K562 (cell line): Measurements from ENCODE around the gene SPINT4. TPM values are rescaled to one million over a fixed set of nuclear protein-coding genes. Genes with fewer than 3 reads are reported as not detected.

ENCODE experiments used
- C11orf30 ChIP-seq: fragments of 450-650 bp; IDR thresholded peaks from 2 replicates; pipeline ENCODE4 v1.6.1; 2016; ENCODE audit warnings: low read depth, mild to moderate bottlenecking
- CC2D1A ChIP-seq: fragments of 450-650 bp; IDR thresholded peaks from 2 replicates; pipeline ENCODE4 v1.6.1; 2017; ENCODE audit warnings: mild to moderate bottlenecking
- CHD2 ChIP-seq: IDR thresholded peaks from 2 replicates; pipeline ENCODE4 v1.6.1; 2011; ENCODE audit warnings: low read depth, low read length
- CTBP1 ChIP-seq: fragments of 450-650 bp; IDR thresholded peaks from 2 replicates; pipeline ENCODE4 v1.6.1; 2016; ENCODE audit warnings: borderline replicate concordance
- DPF2 ChIP-seq: fragments of 450-650 bp; IDR thresholded peaks from 2 replicates; pipeline ENCODE4 v1.6.1; 2016
- ESRRA ChIP-seq: fragments of 450-650 bp; IDR thresholded peaks from 2 replicates; pipeline ENCODE4 v1.6.1; 2014; ENCODE audit warnings: low read depth, mild to moderate bottlenecking, moderate library complexity, borderline replicate concordance
- FOXK2 ChIP-seq, 2 experiments: fragments of 450-650 bp; IDR thresholded peaks in 1 of 2; conservative IDR thresholded peaks in 1 of 2; 2 replicates each; pipeline ENCODE4 v1.6.1; 2016; ENCODE audit warnings: low read depth in 2 of 2, mild to moderate bottlenecking in 1 of 2
- FOXM1 ChIP-seq, 2 experiments: fragments of 450-650 bp in 1 of 2; sonication (generic) in 1 of 2; formaldehyde crosslinking in 1 of 2; IDR thresholded peaks; 2 replicates each; pipeline versions ENCODE4 v1.6.1 to v1.9.0; 2017 to 2022; ENCODE audit warnings: low read depth in 2 of 2, mild to moderate bottlenecking in 2 of 2, missing genetic modification reagents in 1 of 2, moderate library complexity in 1 of 2
- HIVEP1 ChIP-seq: fragments of 250-450 bp; sonication (Bioruptor Pico); IDR thresholded peaks from 2 replicates; pipeline ENCODE4 v1.4.0; 2020; ENCODE audit warnings: mild to moderate bottlenecking
- JUN ChIP-seq, 2 experiments: sonication (generic) in 1 of 2; formaldehyde crosslinking in 1 of 2; IDR thresholded peaks; 2 replicates each; pipeline versions ENCODE4 v1.6.1 to v1.8.0; 2012 to 2022; ENCODE audit warnings: borderline replicate concordance in 2 of 2, mild to moderate bottlenecking in 2 of 2, improper control_type of control experiment in 1 of 2, low read depth in 1 of 2, low read length in 1 of 2, missing genetic modification reagents in 1 of 2
- KLF13 ChIP-seq: fragments of 450-650 bp; IDR thresholded peaks from 2 replicates; pipeline ENCODE4 v1.6.1; 2016; ENCODE audit warnings: missing genetic modification characterization, low read depth, mild to moderate bottlenecking, missing compliant biosample characterization, moderate library complexity, borderline replicate concordance
- L3MBTL2 ChIP-seq: fragments of 450-650 bp; IDR thresholded peaks from 2 replicates; pipeline ENCODE4 v1.6.1; 2016; ENCODE audit warnings: mild to moderate bottlenecking, moderate library complexity
- LCOR ChIP-seq: sonication (generic); formaldehyde crosslinking; IDR thresholded peaks from 2 replicates; pipeline ENCODE4 v1.8.0; 2022; ENCODE audit warnings: mild to moderate bottlenecking, missing genetic modification reagents
- LEF1 ChIP-seq: fragments of 450-650 bp; IDR thresholded peaks from 2 replicates; pipeline ENCODE4 v1.6.1; 2016; ENCODE audit warnings: mild to moderate bottlenecking
- MTA3 ChIP-seq: fragments of 450-650 bp; formaldehyde crosslinking; IDR thresholded peaks from 2 replicates; pipeline ENCODE4 v1.6.1; 2017; ENCODE audit warnings: mild to moderate bottlenecking, borderline replicate concordance
- NBN ChIP-seq: fragments of 450-650 bp; IDR thresholded peaks from 2 replicates; pipeline ENCODE4 v1.6.1; 2016; ENCODE audit warnings: low read depth, mild to moderate bottlenecking
- NCOR1 ChIP-seq: fragments of 450-650 bp; IDR thresholded peaks from 2 replicates; pipeline ENCODE4 v1.6.1; 2016; ENCODE audit warnings: mild to moderate bottlenecking, moderate library complexity
- POLR2AphosphoS5 ChIP-seq: IDR thresholded peaks from 2 replicates; pipeline ENCODE4 v1.6.1; 2011; ENCODE audit warnings: mild to moderate bottlenecking, low read depth, low read length, moderate library complexity; ENCODE audit not compliant: control insufficient read depth, insufficient read depth
- RBM22 ChIP-seq: fragments of 200-400 bp; formaldehyde crosslinking; IDR thresholded peaks from 2 replicates; pipeline ENCODE4 v1.6.1; 2018; ENCODE audit warnings: low read length, low read depth; ENCODE audit not compliant: poor library complexity, severe bottlenecking
- RFX7 ChIP-seq: fragments of 250-450 bp; sonication (Bioruptor Pico); IDR thresholded peaks from 2 replicates; pipeline ENCODE4 v1.5.1; 2021; ENCODE audit warnings: mild to moderate bottlenecking
- TOE1 ChIP-seq, 2 experiments: fragments of 450-650 bp in 1 of 2; sonication (generic) in 1 of 2; formaldehyde crosslinking in 1 of 2; IDR thresholded peaks; 2 replicates each; pipeline versions ENCODE4 v1.7.1 to v1.8.0; 2016 to 2022; ENCODE audit warnings: borderline replicate concordance in 2 of 2, mild to moderate bottlenecking in 2 of 2, antibody characterized with exemption in 1 of 2, inconsistent platforms in 1 of 2, low read depth in 1 of 2, missing genetic modification reagents in 1 of 2, moderate library complexity in 1 of 2
- XRCC5 ChIP-seq: fragments of 200-400 bp; formaldehyde crosslinking; IDR thresholded peaks from 2 replicates; pipeline ENCODE4 v1.6.1; 2017; ENCODE audit warnings: low read depth, mild to moderate bottlenecking, low read length
- ZC3H8 ChIP-seq: fragments of 450-650 bp; IDR thresholded peaks from 2 replicates; pipeline ENCODE4 v1.6.1; 2017
- ZKSCAN3 ChIP-seq: fragments of 250-450 bp; sonication (Bioruptor Pico); IDR thresholded peaks from 2 replicates; pipeline ENCODE4 v1.4.0; 2020
- ZNF316 ChIP-seq: fragments of 450-650 bp; IDR thresholded peaks from 2 replicates; pipeline ENCODE4 v1.6.1; 2016
- polyA plus RNA-seq, 8 experiments: library from polyadenylated mRNA; depleted of rRNA in 4 of 8; stranded (reverse) in 5 of 8; unstranded in 3 of 8; fragments of >200 nt; fragmentation: Nextera tagmentation in 2 of 8; fragmentation: Illumina TruSeq in 1 of 8; extraction: Ambion mirVana in 2 of 8; extraction: Trizol in 1 of 8; gene quantifications; 2 replicates each; pipeline versions ENCODE4 v1.2.1 to v1.2.3, GENCODE V29; 2011 to 2014; ENCODE audit warnings: inconsistent platforms in 1 of 8, missing spikeins in 1 of 8
- total RNA-seq, 7 experiments: library from RNA; depleted of rRNA in 6 of 7; stranded (reverse); fragments of >200 nt in 6 of 7; fragmentation: Illumina TruSeq in 2 of 7; extraction: Trizol in 2 of 7; gene quantifications; 2 replicates each; pipeline versions ENCODE4 v1.2.1 to v1.2.3, GENCODE V29; 2011 to 2021; ENCODE audit warnings: low replicate concordance in 1 of 7
- TF ChIP-seq, protein P1 (sequence below), 2 experiments: fragments of 450-650 bp in 1 of 2; sonication (generic) in 1 of 2; formaldehyde crosslinking in 1 of 2; IDR thresholded peaks in 1 of 2; conservative IDR thresholded peaks in 1 of 2; 2 replicates each; pipeline versions ENCODE4 v1.6.1 to v1.8.1; 2016 to 2023; ENCODE audit warnings: mild to moderate bottlenecking in 2 of 2, moderate library complexity in 2 of 2, inconsistent platforms in 1 of 2, missing genetic modification reagents in 1 of 2
- TF ChIP-seq, protein P2 (sequence below), 2 experiments: fragments of 250-450 bp in 1 of 2; fragments of 450-650 bp in 1 of 2; sonication (Bioruptor Pico) in 1 of 2; IDR thresholded peaks; 2 replicates each; pipeline versions ENCODE4 v1.6.1 to v1.8.0; 2016 to 2021; ENCODE audit warnings: mild to moderate bottlenecking in 2 of 2, moderate library complexity in 2 of 2, missing compliant biosample characterization in 1 of 2, missing genetic modification characterization in 1 of 2

Gene SPINT4
- total and polyA plus RNA-seq, 9 of the 15 experiments (the other 6 are each of a cell fraction or from before 2014, with no cell fraction given), result not detected

DNA sequence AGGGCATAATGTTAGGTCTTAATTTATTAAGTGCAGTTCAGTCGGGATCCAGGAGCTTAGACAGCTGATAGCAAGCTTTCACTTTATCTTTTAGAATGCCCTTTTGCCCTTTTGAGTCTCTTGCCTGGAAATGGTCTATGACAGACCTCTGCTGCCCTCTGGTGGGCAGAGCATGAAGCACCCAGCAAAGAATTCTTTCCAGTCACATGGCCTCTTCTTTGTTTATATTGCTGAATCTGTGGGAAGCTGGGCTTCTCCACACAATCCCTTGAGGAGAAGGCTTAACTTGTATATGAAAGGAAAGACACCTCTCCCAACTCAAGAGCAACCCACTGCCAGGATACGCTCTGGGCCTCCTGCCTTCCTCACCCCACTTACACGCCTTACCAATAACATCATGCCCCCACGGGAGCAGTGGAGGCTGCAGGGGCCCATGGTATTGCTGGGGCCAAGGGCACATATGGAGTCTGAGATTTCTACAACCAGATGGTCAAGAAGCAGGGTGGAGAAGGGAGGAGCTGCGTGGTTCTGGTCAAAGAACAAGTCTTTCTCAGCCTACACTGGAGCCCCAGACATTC is 49.1 kb downstream of the SPINT4 start (continued):
- TF ChIP-seq C11orf30, result no peak
- TF ChIP-seq LCOR (CRISPR knock-in tag), result no peak; the same call in 1 of the 2 replicates
- TF ChIP-seq NCOR1, result no peak
- TF ChIP-seq CTBP1, result peak; percentile 30; the same call in 1 of the 2 replicates
- TF ChIP-seq FOXM1 (IDR thresholded peaks at IDR 0.05; ENCODE audit: low read depth), result no peak
- no peak for TF ChIP-seq FOXM1 (CRISPR knock-in tag; IDR thresholded peaks at IDR 0.05; ENCODE audit: low read depth)
- no peak for TF ChIP-seq HIVEP1
- TF ChIP-seq, protein P1, sequence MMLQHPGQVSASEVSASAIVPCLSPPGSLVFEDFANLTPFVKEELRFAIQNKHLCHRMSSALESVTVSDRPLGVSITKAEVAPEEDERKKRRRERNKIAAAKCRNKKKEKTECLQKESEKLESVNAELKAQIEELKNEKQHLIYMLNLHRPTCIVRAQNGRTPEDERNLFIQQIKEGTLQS (IDR thresholded peaks at IDR 0.05), result no peak
- TF ChIP-seq, protein P1 (CRISPR knock-in tag; conservative IDR thresholded peaks at IDR 0.05), result no peak
- TF ChIP-seq RFX7, result no peak
- peak; percentile 55 for TF ChIP-seq CC2D1A
- TF ChIP-seq KLF13 (tag), result no peak
- no peak for TF ChIP-seq LEF1
- TF ChIP-seq POLR2AphosphoS5, result no peak
- TF ChIP-seq DPF2, result no peak
- peak; percentile 93 for TF ChIP-seq ESRRA
- peak; percentile 90 to 94 for TF ChIP-seq FOXK2 (conservative IDR thresholded peaks at IDR 0.05 in 1 of 2, IDR thresholded peaks at IDR 0.05 in 1 of 2; ENCODE audit: low read depth in 2 of 2)
- TF ChIP-seq XRCC5, result peak; percentile 76; the same call in 1 of the 2 replicates
- TF ChIP-seq L3MBTL2, result peak; percentile 35; the same call in 1 of the 2 replicates
- TF ChIP-seq TOE1 (IDR thresholded peaks at IDR 0.05; ENCODE audit: borderline replicate concordance), result peak; percentile 27; the same call in 1 of the 2 replicates
- TF ChIP-seq TOE1 (CRISPR knock-in tag; IDR thresholded peaks at IDR 0.05; ENCODE audit: borderline replicate concordance, low read depth), result no peak
- TF ChIP-seq, protein P2, sequence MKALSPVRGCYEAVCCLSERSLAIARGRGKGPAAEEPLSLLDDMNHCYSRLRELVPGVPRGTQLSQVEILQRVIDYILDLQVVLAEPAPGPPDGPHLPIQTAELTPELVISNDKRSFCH (CRISPR knock-in tag; IDR thresholded peaks at IDR 0.05), result no peak
- TF ChIP-seq, protein P2 (tag; IDR thresholded peaks at IDR 0.05), result 0 out of 2 replicates have a peak, but pooled peaks have one; percentile 28
- no peak for TF ChIP-seq ZNF316
- TF ChIP-seq ZC3H8, result no peak
- TF ChIP-seq MTA3, result 0 out of 2 replicates have a peak, but pooled peaks have one; percentile 39
- TF ChIP-seq ZKSCAN3 (CRISPR knock-in tag), result no peak
- no peak for TF ChIP-seq CHD2
- no peak for TF ChIP-seq RBM22
- TF ChIP-seq NBN, result no peak
- TF ChIP-seq JUN (IDR thresholded peaks at IDR 0.05; ENCODE audit: borderline replicate concordance, low read depth, low read length), result peak; percentile 56; the same call in 1 of the 2 replicates
- no peak for TF ChIP-seq JUN (CRISPR knock-in tag; IDR thresholded peaks at IDR 0.05; ENCODE audit: borderline replicate concordance)
